ENCODE data around the gene FOXP1.

FOXP1 gene

GRCh38 chr3:71160785-71161546 lies 422.6 kb downstream of the FOXP1 start:
- peak; percentile 0 for DNase-seq

GRCh38 chr3:71156062-71156665 lies 427.4 kb downstream of the FOXP1 start:
- DNase-seq, result no peak

GRCh38 chr3:71154846-71155245 lies 428.7 kb downstream of the FOXP1 start:
- DNase-seq, result no peak

- DNase-seq, result peak; percentile 59
Observed at GRCh38 chr3:71153713-71154112, 429.8 kb downstream of the FOXP1 start.

GRCh38 chr3:71152892-71153265 lies 430.6 kb downstream of the FOXP1 start:
- DNase-seq, result peak; percentile 23

GRCh38 chr3:71152039-71152891 lies 431.3 kb downstream of the FOXP1 start:
- DNase-seq, result no peak

GRCh38 chr3:71149959-71150954 lies 433.3 kb downstream of the FOXP1 start:
- DNase-seq, result peak; percentile 56

- peak; percentile 11 for DNase-seq
Observed at GRCh38 chr3:71148455-71149060, 435.0 kb downstream of the FOXP1 start.

GRCh38 chr3:71146673-71147072 lies 436.9 kb downstream of the FOXP1 start:
- no peak for DNase-seq

- no peak for DNase-seq
Observed at GRCh38 chr3:71145954-71146353, 437.6 kb downstream of the FOXP1 start.

GRCh38 chr3:71144525-71145253 lies 438.8 kb downstream of the FOXP1 start:
- DNase-seq, result no peak

GRCh38 chr3:71143493-71143892 lies 440.0 kb downstream of the FOXP1 start:
- no peak for DNase-seq

GRCh38 chr3:71142441-71143161 lies 440.9 kb downstream of the FOXP1 start:
- peak; percentile 74 for DNase-seq

GRCh38 chr3:71140477-71140876 lies 443.1 kb downstream of the FOXP1 start:
- no peak for DNase-seq

- DNase-seq, result no peak
Observed at GRCh38 chr3:71139496-71139895, 444.0 kb downstream of the FOXP1 start.

- DNase-seq, result no peak
Observed at GRCh38 chr3:71138410-71138809, 445.1 kb downstream of the FOXP1 start.

- no peak for DNase-seq
Observed at GRCh38 chr3:71136276-71136675, 447.3 kb downstream of the FOXP1 start.

- no peak for DNase-seq
Observed at GRCh38 chr3:71135373-71136088, 448.0 kb downstream of the FOXP1 start.

GRCh38 chr3:71134521-71134920 lies 449.0 kb downstream of the FOXP1 start:
- no peak for DNase-seq

GRCh38 chr3:71133865-71134264 lies 449.7 kb downstream of the FOXP1 start:
- DNase-seq, result peak; percentile 23

Measured in DMS53 (cell line).